ENCODE results near the gene ZNF785.

- TF ChIP-seq NFRKB (IDR thresholded peaks at IDR 0.05) (peak; percentile 97), FOXM1 (IDR thresholded peaks at IDR 0.05; ENCODE audit: borderline replicate concordance) (peak; percentile 86; the same call in 1 of the 2 replicates), SP1 (IDR thresholded peaks at IDR 0.05) (no peak), TARDBP (IDR thresholded peaks at IDR 0.05) (no peak), HDGF (IDR thresholded peaks at IDR 0.05; ENCODE audit: borderline replicate concordance) (no peak; the same call in 1 of the 2 replicates), SUZ12 (IDR thresholded peaks at IDR 0.05) (no peak), ZNF384 (IDR thresholded peaks at IDR 0.05) (no peak), ARNT (IDR thresholded peaks at IDR 0.05) (no peak), BHLHE40 (IDR thresholded peaks at IDR 0.05; ENCODE audit: borderline replicate concordance) (no peak), LEF1 (IDR thresholded peaks at IDR 0.05; ENCODE audit: borderline replicate concordance) (peak; percentile 90; the same call in 1 of the 2 replicates), CTBP1 (IDR thresholded peaks at IDR 0.05; ENCODE audit: borderline replicate concordance) (no peak), ELF4 (IDR thresholded peaks at IDR 0.05) (peak; percentile 98), FOXK2 (IDR thresholded peaks at IDR 0.05) (no peak), FOXA1 (IDR thresholded peaks at IDR 0.05) (no peak)
These were observed 24.7 kb upstream of the ZNF785 start, which contains the start of gene ZNF689 for GRCh38 chr16:30609926-30610839.

All from HEK293T (cell line).